Hepatocyte (in vitro differentiated cells): ENCODE measurements around the gene DNM3. TPM values are rescaled to one million over a fixed set of nuclear protein-coding genes. Genes with fewer than 3 reads are reported as not detected.

Experiments used
- DNase-seq: peaks from one replicate; pipeline ENCODE4 v3.0.0-alpha.2; 2016; ENCODE audit warnings: low spot score
- H2AFZ ChIP-seq: fragments of 200-600 bp; sonication (generic); 2 replicates; pipeline ENCODE4 v1.6.0; 2016; ENCODE audit warnings: antibody characterized with exemption, mild to moderate bottlenecking
- H3K27ac ChIP-seq: fragments of 200-600 bp; sonication (generic); 2 replicates; pipeline ENCODE4 v1.5.1; 2016; ENCODE audit warnings: mild to moderate bottlenecking
- H3K27me3 ChIP-seq: fragments of 200-600 bp; sonication (generic); 2 replicates; pipeline ENCODE4 v1.6.1; 2016
- H3K36me3 ChIP-seq: fragments of 200-600 bp; sonication (generic); replicated peaks from 2 replicates; pipeline ENCODE4 v1.5.1; 2016; ENCODE audit warnings: low read depth; ENCODE audit not compliant: insufficient read depth
- H3K4me1 ChIP-seq: fragments of 200-600 bp; sonication (generic); 2 replicates; pipeline ENCODE4 v1.5.1; 2016; ENCODE audit warnings: mild to moderate bottlenecking, moderate library complexity; ENCODE audit not compliant: insufficient read depth
- H3K4me2 ChIP-seq: fragments of 200-600 bp; sonication (generic); 2 replicates; pipeline ENCODE4 v1.6.0; 2016
- H3K4me3 ChIP-seq: fragments of 200-600 bp; sonication (generic); 2 replicates; pipeline ENCODE4 v1.5.1; 2016; ENCODE audit warnings: mild to moderate bottlenecking
- H3K79me2 ChIP-seq: fragments of 200-600 bp; sonication (generic); 2 replicates; pipeline ENCODE4 v1.6.0; 2017; ENCODE audit warnings: mild to moderate bottlenecking
- H3K9me2 ChIP-seq: fragments of 200-600 bp; sonication (generic); replicated peaks from 2 replicates; pipeline ENCODE4 v1.6.0; 2017; ENCODE audit warnings: mild to moderate bottlenecking; ENCODE audit not compliant: insufficient read depth
- H3K9me3 ChIP-seq: fragments of 200-600 bp; sonication (generic); 2 replicates; pipeline ENCODE4 v1.5.1; 2016; ENCODE audit warnings: low read depth, mild to moderate bottlenecking
- H4K20me1 ChIP-seq: fragments of 200-600 bp; sonication (generic); 2 replicates; pipeline ENCODE4 v1.6.0; 2016; ENCODE audit warnings: mild to moderate bottlenecking; ENCODE audit not compliant: insufficient read depth, poor library complexity, severe bottlenecking
- CTCF ChIP-seq: fragments of 200-600 bp; sonication (generic); IDR thresholded peaks from 2 replicates; pipeline ENCODE4 v1.5.1; 2016; ENCODE audit warnings: antibody characterized with exemption, mild to moderate bottlenecking; ENCODE audit not compliant: poor library complexity
- EZH2 ChIP-seq: fragments of 200-600 bp; sonication (generic); IDR thresholded peaks from 2 replicates; pipeline ENCODE4 v1.6.1; 2016; ENCODE audit warnings: antibody characterized with exemption, mild to moderate bottlenecking, borderline replicate concordance
- EZH2phosphoT487 ChIP-seq: fragments of 200-600 bp; sonication (generic); IDR thresholded peaks from one replicate; pipeline ENCODE4 v1.6.1; 2018; ENCODE audit warnings: antibody characterized with exemption, mild to moderate bottlenecking, low read depth, moderate library complexity; ENCODE audit not compliant: unreplicated experiment, severe bottlenecking
- WGBS: methylation state at CpG from one replicate; pipeline ENCODE4 v1.1.6; 2016; ENCODE audit warnings: low lambda C conversion rate; ENCODE audit errors: missing lambda C conversion rate; 5-methylcytosine and 5-hydroxymethylcytosine counted together
- polyA plus RNA-seq: library from polyadenylated mRNA; unstranded; fragments of >200 nt; fragmentation: Nextera tagmentation; extraction: Ambion mirVana; gene quantifications from 2 replicates; pipeline ENCODE4 v1.2.1, GENCODE V29; 2016
- total RNA-seq: library from RNA; depleted of rRNA; stranded (reverse); fragments of >200 nt; gene quantifications from 2 replicates; pipeline ENCODE4 v1.2.3, GENCODE V29; 2014

DNM3 gene
- total and polyA plus RNA-seq, 2 experiments from 2014 or later: 1.5 TPM; not detected in 1

DNA sequence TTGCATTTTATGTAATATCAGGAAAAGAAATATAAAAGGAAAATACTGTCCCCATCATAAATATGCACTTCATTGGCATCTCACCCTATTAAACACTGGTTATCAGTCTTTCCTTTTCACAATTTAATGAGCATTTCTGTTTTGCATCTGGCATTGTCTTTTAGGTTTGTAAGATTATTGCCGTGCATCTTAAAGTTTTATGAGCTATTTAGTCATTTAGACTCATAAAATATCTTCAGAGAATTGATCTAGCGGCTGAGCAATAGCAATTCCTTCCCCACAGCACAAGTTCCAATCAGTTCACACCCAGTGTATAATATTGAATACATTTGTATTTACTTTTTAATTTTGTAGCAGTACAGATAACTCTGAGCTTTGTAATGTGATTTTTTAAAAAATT, 466.8 kb downstream of the DNM3 start:
- H3K9me2 ChIP-seq: no peaks in the 10 kb centered on the region
- no peaks in the 10 kb centered on the region for H3K9me3 ChIP-seq
- no peaks in the 10 kb centered on the region for H3K36me3 ChIP-seq
- no peak for DNase-seq
- H2AFZ ChIP-seq: no peak overlapping the region
- WGBS: 34% methylated on average over 2 of the region's 2 CpGs
- H3K79me2 ChIP-seq: no peaks in the 10 kb centered on the region
- H4K20me1 ChIP-seq: no peaks in the 10 kb centered on the region
- H3K27me3 ChIP-seq: no peaks in the 10 kb centered on the region
- no peak overlapping the region for H3K4me2 ChIP-seq
- no peak overlapping the region for H3K4me3 ChIP-seq
- H3K27ac ChIP-seq: no peak overlapping the region
- no peaks in the 10 kb centered on the region for H3K4me1 ChIP-seq
- TF ChIP-seq EZH2phosphoT487 (no peak), EZH2 (no peak), CTCF (no peak)

DNA sequence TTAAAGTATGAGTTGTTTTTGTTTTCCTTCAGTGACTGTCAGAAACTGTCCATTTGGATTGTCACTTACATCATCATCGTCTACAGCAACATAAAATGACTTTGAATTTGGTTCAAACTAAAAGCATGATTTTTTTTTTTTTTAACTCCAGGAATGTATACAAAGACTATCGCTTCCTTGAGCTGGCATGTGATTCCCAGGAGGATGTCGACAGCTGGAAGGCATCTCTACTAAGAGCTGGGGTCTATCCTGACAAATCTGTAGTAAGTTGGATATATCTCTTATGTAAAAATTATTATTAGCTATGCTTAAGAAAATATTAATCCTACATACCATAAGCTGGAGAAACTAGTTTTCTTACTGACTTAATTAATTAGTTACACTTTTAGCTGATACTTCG, 467.3 kb downstream of the DNM3 start:
- Histone ChIP-seq H3K4me1 (no peaks in the 10 kb centered on the region), H3K9me3 (no peaks in the 10 kb centered on the region), H3K36me3 (no peaks in the 10 kb centered on the region), H3K27ac (no peak overlapping the region), H2AFZ (no peak overlapping the region), H3K4me3 (no peak overlapping the region), H3K79me2 (no peaks in the 10 kb centered on the region), H3K4me2 (no peak overlapping the region), H3K9me2 (no peaks in the 10 kb centered on the region), H4K20me1 (no peaks in the 10 kb centered on the region), H3K27me3 (no peaks in the 10 kb centered on the region)
- whole genome bisulfite sequencing: 59% methylated on average over 4 of the region's 4 CpGs
- TF ChIP-seq CTCF: no peak
- no peak for TF ChIP-seq EZH2
- no peak for TF ChIP-seq EZH2phosphoT487
- DNase-seq: no peak

DNA sequence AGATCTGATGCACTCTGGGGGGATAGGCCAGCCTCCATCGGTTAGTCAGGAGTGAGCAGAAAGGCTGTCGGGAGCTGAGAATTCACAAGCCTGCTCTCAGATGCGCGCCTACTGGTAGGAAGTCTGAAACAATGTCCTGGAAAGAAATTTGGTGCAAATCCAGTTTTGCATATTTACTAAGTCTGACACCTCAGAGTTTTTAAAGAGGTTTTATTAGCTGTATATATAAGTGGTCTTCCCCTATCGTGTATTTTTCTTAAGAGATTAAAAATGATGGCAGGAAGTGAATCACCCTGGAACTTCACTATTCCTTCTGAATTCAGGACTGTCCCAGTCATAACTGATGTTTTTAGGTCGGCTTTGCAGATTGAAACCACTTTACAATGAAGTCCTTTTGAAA, 479.4 kb downstream of the DNM3 start:
- Histone ChIP-seq H2AFZ (no peak overlapping the region), H3K36me3 (no peaks in the 10 kb centered on the region), H3K27me3 (no peaks in the 10 kb centered on the region), H3K4me2 (no peak overlapping the region), H3K79me2 (no peaks in the 10 kb centered on the region), H3K9me2 (no peaks in the 10 kb centered on the region), H3K9me3 (no peaks in the 10 kb centered on the region), H3K4me3 (no peak overlapping the region), H4K20me1 (no peaks in the 10 kb centered on the region), H3K27ac (peak overlapping the region; percentile 75), H3K4me1 (peaks cover 20% of the 10 kb centered on the region)
- WGBS: 84% methylated on average over 6 of the region's 6 CpGs
- TF ChIP-seq EZH2phosphoT487: no peak
- TF ChIP-seq EZH2: no peak
- TF ChIP-seq CTCF: no peak
- no peak for DNase-seq

- DNase-seq: no peak
- H3K9me3 ChIP-seq: no peaks in the 10 kb centered on the region
- no peaks in the 10 kb centered on the region for H3K36me3 ChIP-seq
- peaks cover 20% of the 10 kb centered on the region for H3K4me1 ChIP-seq
- no peaks in the 10 kb centered on the region for H3K9me2 ChIP-seq
- H3K27ac ChIP-seq: peak overlapping the region; percentile 75
- H2AFZ ChIP-seq: no peak overlapping the region
- H3K79me2 ChIP-seq: no peaks in the 10 kb centered on the region
- H3K27me3 ChIP-seq: no peaks in the 10 kb centered on the region
- WGBS: 65% methylated on average over 4 of the region's 4 CpGs
- TF ChIP-seq CTCF (no peak), EZH2phosphoT487 (no peak), EZH2 (no peak)
- no peak overlapping the region for H3K4me3 ChIP-seq
- H4K20me1 ChIP-seq: no peaks in the 10 kb centered on the region
- no peak overlapping the region for H3K4me2 ChIP-seq
Observed at GRCh38 chr1:172321451-172321850, 480.2 kb downstream of the DNM3 start.
